GM19438 (cell line): ENCODE measurements around the gene PDXDC1.
A peak's percentile ranks its signal among the peaks of the same experiment; 100 is the strongest.
"Not testable (repeated sequence)": the region's sequence is repeated elsewhere in the genome, so short reads cannot be mapped to it uniquely, and the experiment has no call there.

ENCODE experiments used
- ATAC-seq: cut with Tn5 transposase; IDR thresholded peaks from one replicate; pipeline ENCODE4 v1.9.1; 2021; ENCODE audit warnings: low read depth; ENCODE audit not compliant: unreplicated experiment

PDXDC1 gene, protein sequence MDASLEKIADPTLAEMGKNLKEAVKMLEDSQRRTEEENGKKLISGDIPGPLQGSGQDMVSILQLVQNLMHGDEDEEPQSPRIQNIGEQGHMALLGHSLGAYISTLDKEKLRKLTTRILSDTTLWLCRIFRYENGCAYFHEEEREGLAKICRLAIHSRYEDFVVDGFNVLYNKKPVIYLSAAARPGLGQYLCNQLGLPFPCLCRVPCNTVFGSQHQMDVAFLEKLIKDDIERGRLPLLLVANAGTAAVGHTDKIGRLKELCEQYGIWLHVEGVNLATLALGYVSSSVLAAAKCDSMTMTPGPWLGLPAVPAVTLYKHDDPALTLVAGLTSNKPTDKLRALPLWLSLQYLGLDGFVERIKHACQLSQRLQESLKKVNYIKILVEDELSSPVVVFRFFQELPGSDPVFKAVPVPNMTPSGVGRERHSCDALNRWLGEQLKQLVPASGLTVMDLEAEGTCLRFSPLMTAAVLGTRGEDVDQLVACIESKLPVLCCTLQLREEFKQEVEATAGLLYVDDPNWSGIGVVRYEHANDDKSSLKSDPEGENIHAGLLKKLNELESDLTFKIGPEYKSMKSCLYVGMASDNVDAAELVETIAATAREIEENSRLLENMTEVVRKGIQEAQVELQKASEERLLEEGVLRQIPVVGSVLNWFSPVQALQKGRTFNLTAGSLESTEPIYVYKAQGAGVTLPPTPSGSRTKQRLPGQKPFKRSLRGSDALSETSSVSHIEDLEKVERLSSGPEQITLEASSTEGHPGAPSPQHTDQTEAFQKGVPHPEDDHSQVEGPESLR

DNA sequence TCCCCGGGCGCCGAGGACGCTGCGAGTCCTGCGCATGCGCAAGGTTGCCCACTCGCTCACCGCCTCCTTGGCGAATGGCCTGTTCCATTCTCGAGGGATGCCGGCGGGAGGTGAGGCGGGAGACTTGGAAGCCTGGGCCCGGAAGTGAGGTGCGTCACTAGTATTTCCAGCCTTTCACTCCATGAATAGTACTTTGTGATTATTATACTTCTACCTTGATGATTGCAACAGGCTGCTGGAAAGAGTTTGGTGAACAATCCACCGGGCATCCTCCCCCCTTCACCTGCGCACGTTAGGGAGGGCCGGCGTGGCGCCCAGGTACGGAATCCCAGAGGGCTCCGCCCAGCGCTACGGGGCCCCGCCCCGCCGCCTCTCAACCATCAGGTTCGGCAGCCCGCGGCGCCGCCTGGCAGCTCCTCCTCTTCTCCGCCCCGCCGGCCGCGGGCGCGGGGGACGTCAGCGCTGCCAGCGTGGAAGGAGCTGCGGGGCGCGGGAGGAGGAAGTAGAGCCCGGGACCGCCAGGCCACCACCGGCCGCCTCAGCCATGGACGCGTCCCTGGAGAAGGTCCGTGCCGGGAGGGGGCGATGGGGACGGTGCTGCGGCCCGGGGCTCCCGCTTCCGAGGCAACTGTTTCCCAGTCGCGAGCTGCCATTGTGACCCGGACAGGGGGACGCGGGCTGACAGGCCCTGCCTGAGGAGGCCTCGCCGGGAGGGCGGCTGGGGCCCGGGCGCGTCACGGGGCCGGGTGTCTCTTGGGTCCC, at the start of gene PDXDC1:
PDXDC1 (plus strand) TSS at position 371 of the 762 bp plus-strand sequence; CDS start at position 545, 174 bp downstream.
- ATAC-seq = peak; percentile 88

GRCh38 chr16:14928064-14928714, 46.6 kb upstream of the PDXDC1 start:
- not testable (repeated sequence) for ATAC-seq

- not testable (repeated sequence) for ATAC-seq
Observed at GRCh38 chr16:14929176-14929575, 45.6 kb upstream of the PDXDC1 start.

- ATAC-seq = not testable (repeated sequence)
Observed at GRCh38 chr16:14930246-14930645, 44.6 kb upstream of the PDXDC1 start.

GRCh38 chr16:14930971-14931370, 43.9 kb upstream of the PDXDC1 start:
- not testable (repeated sequence) for ATAC-seq

DNA sequence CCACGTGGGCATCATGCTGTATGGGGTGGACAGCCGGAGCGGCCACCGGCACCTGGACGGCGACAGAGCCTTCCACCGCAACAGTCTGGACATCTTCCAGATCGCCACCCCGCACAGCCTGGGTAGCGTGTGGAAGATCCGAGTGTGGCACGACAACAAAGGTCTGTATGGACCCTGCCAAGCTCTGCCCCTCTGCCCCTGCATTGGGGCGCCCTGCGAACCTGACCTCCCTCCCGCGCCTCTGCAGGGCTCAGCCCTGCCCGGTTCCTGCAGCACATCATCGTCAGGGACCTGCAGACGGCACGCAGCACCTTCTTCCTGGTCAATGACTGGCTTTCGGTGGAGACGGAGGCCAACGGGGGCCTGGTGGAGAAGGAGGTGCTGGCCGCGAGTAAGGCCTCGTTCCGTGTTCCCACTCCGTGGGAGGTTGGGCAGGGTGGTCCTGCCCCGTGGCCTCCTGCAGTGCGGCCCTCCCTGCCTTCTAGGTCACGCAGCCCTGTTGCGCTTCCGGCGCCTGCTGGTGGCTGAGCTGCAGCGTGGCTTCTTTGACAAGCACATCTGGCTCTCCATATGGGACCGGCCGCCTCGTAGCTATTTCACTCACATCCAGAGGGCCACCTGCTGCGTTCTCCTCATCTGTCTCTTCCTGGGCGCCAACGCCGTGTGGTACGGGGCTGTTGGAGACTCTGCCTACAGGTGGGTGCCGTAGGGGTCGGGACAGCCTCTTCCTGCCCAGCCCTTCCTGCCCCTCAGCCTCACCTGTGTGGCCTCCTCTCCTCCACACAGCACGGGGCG, 42.0 kb upstream of the PDXDC1 start:
- ATAC-seq = not testable (repeated sequence)

- not testable (repeated sequence) for ATAC-seq
Observed at GRCh38 chr16:14937143-14937542, 37.7 kb upstream of the PDXDC1 start, which contains the start of gene NPIPA1. NPIPA1 (plus strand) TSS chr16:14937443; CDS start chr16:14937443, 0 bp downstream.

DNA sequence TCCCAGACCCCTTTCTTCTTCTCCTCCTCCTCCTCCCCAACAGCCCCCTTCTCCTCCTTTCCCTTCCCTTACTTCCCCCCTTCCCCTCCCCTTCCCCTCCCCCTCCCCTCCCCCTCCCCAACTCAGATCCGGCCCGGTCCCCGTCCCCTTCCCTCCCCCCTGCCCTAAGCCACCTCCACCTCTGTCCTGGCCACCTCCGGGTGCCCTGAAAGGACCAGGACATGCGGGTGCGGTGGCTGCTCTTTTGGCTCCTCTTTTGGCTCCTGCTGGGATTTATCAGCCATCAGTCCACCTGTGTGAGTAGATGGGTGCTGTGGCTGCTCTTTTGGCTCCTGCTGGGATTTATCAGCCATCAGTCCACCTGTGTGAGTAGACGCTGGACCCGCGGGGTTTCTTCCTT, 36.8 kb upstream of the PDXDC1 start:
- ATAC-seq = not testable (repeated sequence)

DNA sequence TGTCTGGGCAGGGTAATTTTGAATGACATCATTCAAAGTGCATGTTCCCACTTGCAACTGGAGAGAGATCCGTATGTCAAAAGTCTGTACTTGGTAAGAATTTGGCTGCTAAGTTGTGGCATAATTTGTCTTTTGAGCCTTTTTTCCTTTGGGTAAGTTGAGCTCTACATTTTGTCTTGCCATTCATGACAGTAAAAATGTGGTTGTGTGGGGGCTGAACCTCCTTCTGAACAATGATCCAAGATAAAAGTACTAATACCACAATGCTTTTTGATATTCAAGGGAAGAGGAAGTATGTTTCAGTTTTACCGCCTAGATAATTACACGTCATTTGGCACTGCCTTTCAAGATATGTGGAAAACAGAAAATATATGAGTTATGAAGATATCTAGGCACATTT, 32.1 kb upstream of the PDXDC1 start:
- not testable (repeated sequence) for ATAC-seq

GRCh38 chr16:14955546-14956231, 19.1 kb upstream of the PDXDC1 start:
- no peak for ATAC-seq

GRCh38 chr16:14957576-14958322, 17.1 kb upstream of the PDXDC1 start:
- no peak for ATAC-seq

DNA sequence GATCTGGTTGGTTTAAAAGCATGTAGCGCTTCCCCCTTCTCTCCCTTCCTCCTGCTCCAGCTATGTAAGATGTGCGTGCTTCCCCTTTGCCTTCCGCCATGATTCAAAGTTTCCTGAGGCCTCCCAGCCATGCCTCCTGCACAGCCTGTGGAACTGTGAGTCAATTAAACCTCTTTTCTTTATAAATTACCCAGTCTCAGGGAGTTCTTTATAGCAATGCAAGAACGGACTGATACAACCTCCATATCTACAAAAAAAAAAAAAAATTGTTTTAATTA, 16.6 kb upstream of the PDXDC1 start:
- ATAC-seq = no peak

DNA sequence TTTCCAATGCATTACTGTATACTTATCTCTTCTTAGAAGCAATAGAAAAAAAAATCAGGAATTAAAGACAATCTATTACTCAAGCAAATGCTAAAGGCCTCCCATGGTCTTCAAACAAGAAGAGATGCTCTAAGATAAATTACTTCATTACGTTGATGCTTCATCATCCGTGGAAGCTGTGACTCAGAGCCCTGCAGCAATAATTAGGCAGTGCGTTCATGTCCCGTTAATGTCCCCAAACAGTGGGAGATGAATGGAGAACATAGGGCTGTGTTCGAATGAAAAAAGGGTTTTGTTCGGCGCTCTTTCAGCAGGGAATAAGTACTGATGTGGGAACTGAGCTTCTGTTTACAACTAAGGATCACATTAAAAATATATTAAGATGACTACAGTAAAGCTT, 15.9 kb upstream of the PDXDC1 start:
- no peak for ATAC-seq

- no peak for ATAC-seq
Observed at GRCh38 chr16:14961405-14962186, 13.2 kb upstream of the PDXDC1 start.

- no peak for ATAC-seq
Observed at GRCh38 chr16:14963281-14964173, 11.3 kb upstream of the PDXDC1 start.

DNA sequence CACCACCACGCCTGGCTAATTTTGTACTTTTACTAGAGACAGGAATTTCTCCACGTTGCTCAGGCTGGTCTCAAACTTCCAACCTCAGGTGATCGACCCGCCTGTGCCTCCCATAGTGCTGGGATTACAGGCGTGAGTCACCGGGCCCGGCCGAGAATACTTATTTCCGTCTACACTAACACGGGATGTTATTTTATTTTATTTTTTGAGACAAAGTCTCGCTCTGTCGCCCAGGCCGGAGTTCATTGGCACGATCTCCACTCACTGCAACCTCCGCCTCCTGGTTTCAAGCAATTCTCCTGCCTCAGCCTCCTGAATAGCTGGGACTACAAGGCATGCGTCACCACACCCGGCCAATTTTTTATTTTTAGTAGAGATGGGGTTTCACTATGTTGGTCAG, 9.5 kb upstream of the PDXDC1 start:
- ATAC-seq = no peak

DNA sequence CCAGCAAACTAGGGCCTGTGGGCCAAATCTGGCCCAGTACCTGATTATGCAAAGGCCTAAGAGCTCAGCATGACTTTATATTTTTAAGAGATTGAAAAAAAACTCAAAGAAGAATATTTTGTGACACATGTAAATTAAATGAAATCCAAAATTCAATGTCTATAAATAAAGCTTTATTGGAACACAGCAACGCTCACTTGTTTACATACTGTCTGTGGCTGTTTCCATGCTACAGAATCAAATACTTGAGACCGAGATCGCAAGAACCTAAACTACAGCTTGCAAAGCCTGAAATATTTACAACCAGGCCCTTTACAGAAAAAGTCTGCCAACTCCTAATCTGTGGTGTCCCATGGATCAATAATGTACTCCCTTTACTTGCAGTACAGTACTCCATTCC, 5.0 kb upstream of the PDXDC1 start:
- not testable (repeated sequence) for ATAC-seq
